GM18505 (cell line): Measurements from ENCODE around the gene SAMD7.

Source experiments
- ATAC-seq: cut with Tn5 transposase; IDR thresholded peaks from one replicate; pipeline ENCODE4 v1.9.1; 2021; ENCODE audit not compliant: unreplicated experiment
- POLR2A ChIP-seq: IDR thresholded peaks from 4 replicates; pipeline ENCODE4 v1.6.1; 2011; ENCODE audit warnings: borderline replicate concordance; ENCODE audit not compliant: insufficient read depth, insufficient read length; ENCODE audit errors: extremely low read depth

The SAMD7 gene

GRCh38 chr3:169880576-169881250, 30.7 kb upstream of the SAMD7 start:
- TF ChIP-seq POLR2A = no peak
- no peak for ATAC-seq

- TF ChIP-seq POLR2A = no peak
- ATAC-seq = no peak
Observed at GRCh38 chr3:169886671-169887070, 24.7 kb upstream of the SAMD7 start.

- no peak for ATAC-seq
- no peak for TF ChIP-seq POLR2A
Observed at GRCh38 chr3:169891886-169892285, 19.5 kb upstream of the SAMD7 start.

GRCh38 chr3:169894110-169894509, 17.3 kb upstream of the SAMD7 start:
- no peak for TF ChIP-seq POLR2A
- no peak for ATAC-seq

GRCh38 chr3:169895072-169895471, 16.3 kb upstream of the SAMD7 start:
- ATAC-seq = no peak
- no peak for TF ChIP-seq POLR2A

- no peak for TF ChIP-seq POLR2A
- ATAC-seq = no peak
Observed at GRCh38 chr3:169897284-169897683, 14.1 kb upstream of the SAMD7 start.

GRCh38 chr3:169901453-169901852, 9.9 kb upstream of the SAMD7 start:
- no peak for TF ChIP-seq POLR2A
- ATAC-seq = no peak

GRCh38 chr3:169905404-169905803, 6.0 kb upstream of the SAMD7 start:
- TF ChIP-seq POLR2A = no peak
- ATAC-seq = no peak

GRCh38 chr3:169907476-169907875, 3.9 kb upstream of the SAMD7 start:
- ATAC-seq = no peak
- no peak for TF ChIP-seq POLR2A

GRCh38 chr3:169907944-169908343, 3.4 kb upstream of the SAMD7 start:
- no peak for ATAC-seq
- no peak for TF ChIP-seq POLR2A

GRCh38 chr3:169913323-169913722, 2.0 kb downstream of the SAMD7 start:
- no peak for ATAC-seq
- TF ChIP-seq POLR2A = no peak

- no peak for ATAC-seq
Observed at GRCh38 chr3:169914321-169914720, 2.9 kb downstream of the SAMD7 start.

GRCh38 chr3:169923189-169923588, 11.8 kb downstream of the SAMD7 start:
- no peak for TF ChIP-seq POLR2A
- no peak for ATAC-seq

More at GRCh38 chr3:169914321-169914720, 2.9 kb downstream of the SAMD7 start:
- TF ChIP-seq POLR2A = no peak

- no peak for ATAC-seq
- TF ChIP-seq POLR2A = no peak
Observed at GRCh38 chr3:169923831-169924230, 12.5 kb downstream of the SAMD7 start.
